ENCODE results near the gene KCNN2. TPM values are rescaled to one million over a fixed set of nuclear protein-coding genes. Genes with fewer than 3 reads are reported as not detected.

Gene KCNN2
- total RNA-seq, 2 donors from 2014 or later = 0.69 to 0.84 TPM

DNA sequence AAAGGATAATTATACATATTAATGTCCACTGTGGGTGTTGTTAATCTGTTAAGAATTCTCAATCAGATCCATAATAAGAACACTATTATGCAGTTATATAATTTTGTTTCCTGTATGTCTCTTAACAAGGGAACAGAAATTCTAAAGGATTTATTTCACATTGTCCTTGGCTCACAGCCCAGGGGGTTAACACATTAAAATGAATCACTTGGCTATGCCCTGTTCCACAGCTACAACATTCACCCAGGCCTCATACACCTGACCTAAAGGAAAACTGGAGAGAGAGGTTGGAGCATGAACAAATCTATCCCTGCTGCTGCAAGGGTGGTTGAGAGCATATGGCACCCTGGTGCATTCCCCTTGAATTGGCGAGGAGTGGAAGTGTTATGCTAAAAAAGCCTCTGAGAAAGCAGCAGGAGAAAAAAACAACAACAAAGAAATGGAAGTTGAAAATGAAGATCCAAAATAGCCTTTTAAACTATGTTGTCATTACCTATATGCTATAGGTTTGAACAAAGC is 116.0 kb downstream of the KCNN2 start:
- no peaks in the 10 kb centered on the region for H3K9me3 ChIP-seq
- no peak for DNase-seq
- TF ChIP-seq, protein P1, sequence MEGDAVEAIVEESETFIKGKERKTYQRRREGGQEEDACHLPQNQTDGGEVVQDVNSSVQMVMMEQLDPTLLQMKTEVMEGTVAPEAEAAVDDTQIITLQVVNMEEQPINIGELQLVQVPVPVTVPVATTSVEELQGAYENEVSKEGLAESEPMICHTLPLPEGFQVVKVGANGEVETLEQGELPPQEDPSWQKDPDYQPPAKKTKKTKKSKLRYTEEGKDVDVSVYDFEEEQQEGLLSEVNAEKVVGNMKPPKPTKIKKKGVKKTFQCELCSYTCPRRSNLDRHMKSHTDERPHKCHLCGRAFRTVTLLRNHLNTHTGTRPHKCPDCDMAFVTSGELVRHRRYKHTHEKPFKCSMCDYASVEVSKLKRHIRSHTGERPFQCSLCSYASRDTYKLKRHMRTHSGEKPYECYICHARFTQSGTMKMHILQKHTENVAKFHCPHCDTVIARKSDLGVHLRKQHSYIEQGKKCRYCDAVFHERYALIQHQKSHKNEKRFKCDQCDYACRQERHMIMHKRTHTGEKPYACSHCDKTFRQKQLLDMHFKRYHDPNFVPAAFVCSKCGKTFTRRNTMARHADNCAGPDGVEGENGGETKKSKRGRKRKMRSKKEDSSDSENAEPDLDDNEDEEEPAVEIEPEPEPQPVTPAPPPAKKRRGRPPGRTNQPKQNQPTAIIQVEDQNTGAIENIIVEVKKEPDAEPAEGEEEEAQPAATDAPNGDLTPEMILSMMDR (IDR thresholded peaks at IDR 0.05) = no peak
- H3K9ac ChIP-seq (ENCODE audit: low read depth in 2 of 2, low read length in 2 of 2) = no peak overlapping the region
- no peaks in the 10 kb centered on the region for H3K4me1 ChIP-seq
- intact Hi-C loops (cut with DNase I) = no loop called here
- H3K27ac ChIP-seq = no peak overlapping the region
- H3K36me3 ChIP-seq = no peaks in the 10 kb centered on the region
- no peaks in the 10 kb centered on the region for H3K27me3 ChIP-seq
- H3K4me3 ChIP-seq = no peak overlapping the region

DNA sequence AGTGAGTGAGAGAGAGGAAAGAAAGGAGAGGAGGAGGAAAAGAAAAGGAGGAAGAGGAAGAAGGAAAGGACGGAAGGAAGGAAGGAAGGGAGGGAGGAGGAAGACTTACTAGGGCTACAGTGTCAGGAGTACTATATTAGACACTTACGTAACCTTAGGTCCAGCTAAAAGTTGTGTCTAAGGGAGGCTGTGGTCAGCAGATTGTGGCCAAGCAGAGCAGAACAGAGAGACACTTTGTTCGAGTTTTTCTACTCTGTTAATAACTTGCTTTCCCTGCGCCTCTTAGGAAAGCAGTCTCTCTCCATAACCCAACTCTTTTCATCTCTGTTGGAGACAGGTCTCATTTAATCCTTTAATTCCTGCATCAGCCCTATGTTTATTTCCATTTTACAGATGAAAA is 138.9 kb downstream of the KCNN2 start:
- Histone ChIP-seq H3K27me3 (no peaks in the 10 kb centered on the region), H3K9me3 (no peaks in the 10 kb centered on the region), H3K9ac (ENCODE audit: low read depth in 2 of 2, low read length in 2 of 2) (no peak overlapping the region), H3K4me1 (no peaks in the 10 kb centered on the region), H3K36me3 (no peaks in the 10 kb centered on the region), H3K4me3 (no peak overlapping the region), H3K27ac (no peak overlapping the region)
- no peak for DNase-seq
- TF ChIP-seq, protein P1 (IDR thresholded peaks at IDR 0.05) = no peak
- intact Hi-C loops (cut with DNase I) = no loop called here

DNA sequence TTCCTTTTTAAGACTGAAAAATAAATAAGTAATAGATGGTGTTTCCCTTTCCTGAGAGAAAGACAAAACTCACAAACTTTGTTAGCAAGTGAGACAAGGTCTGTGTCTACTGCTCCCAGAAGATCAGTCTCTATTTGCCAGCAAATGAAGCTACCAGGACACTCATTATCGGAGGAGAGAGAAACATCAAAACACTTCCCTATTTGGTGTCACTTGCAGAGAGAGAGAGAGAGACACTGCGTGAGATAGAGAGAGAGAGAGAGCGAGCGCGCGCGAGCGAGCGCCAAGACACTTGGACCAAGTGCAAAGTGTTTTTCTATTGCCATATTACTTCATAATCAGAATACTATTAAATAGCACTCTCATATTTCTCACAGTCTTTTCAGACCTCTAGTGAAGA is 142.7 kb downstream of the KCNN2 start:
- no peaks in the 10 kb centered on the region for H3K4me1 ChIP-seq
- no peaks in the 10 kb centered on the region for H3K9me3 ChIP-seq
- no peaks in the 10 kb centered on the region for H3K36me3 ChIP-seq

DNA sequence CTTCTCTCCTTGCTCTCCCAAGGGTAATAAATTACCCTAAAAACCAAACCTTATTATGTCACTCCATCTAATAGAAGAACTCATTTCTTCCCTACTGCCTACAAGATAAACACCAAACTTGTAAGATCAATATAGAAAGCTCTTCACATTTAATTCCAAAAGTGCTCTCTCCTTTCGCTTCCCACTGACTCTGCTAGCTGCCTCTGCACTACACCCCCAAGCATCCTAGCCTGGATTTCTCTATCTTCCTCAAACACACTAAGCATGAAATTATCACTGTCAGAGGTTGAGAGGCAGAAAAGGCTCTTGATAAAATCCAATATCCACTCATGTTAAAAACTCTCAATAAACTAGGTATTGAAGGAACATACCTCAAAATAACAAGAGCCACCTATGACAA is 162.4 kb downstream of the KCNN2 start:
- TF ChIP-seq, protein P1 (IDR thresholded peaks at IDR 0.05) = no peak
- no peaks in the 10 kb centered on the region for H3K27me3 ChIP-seq

More for the DNA sequence above, 142.7 kb downstream of the KCNN2 start:
- TF ChIP-seq, protein P1 (IDR thresholded peaks at IDR 0.05) = no peak
- Histone ChIP-seq H3K4me3 (no peak overlapping the region), H3K9ac (ENCODE audit: low read depth in 2 of 2, low read length in 2 of 2) (no peak overlapping the region), H3K27ac (no peak overlapping the region), H3K27me3 (no peaks in the 10 kb centered on the region)
- intact Hi-C loops (cut with DNase I) = no loop called here
- DNase-seq = no peak

DNA sequence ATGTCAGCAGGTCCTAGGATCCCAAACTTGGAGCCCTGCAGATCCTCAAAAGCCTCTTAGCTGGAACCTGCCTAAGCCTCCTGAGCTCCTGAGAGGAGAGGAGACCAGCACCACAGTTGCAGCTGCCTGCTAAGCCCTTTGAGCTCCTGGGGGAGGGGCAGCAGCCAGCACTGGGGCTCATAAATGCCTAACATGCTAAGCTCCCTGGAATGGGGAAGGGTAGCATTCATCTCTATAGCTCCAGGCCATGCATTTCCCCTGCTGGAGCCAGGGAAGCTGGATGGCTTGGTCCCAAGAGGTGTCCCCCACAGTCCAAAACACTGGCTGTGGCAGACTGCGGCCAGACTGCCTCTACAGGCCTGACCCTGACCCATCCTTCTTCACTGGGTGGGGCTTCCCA is 182.7 kb downstream of the KCNN2 start:
- H3K4me3 ChIP-seq = no peak overlapping the region
- TF ChIP-seq, protein P1 (IDR thresholded peaks at IDR 0.05) = no peak
- H3K27me3 ChIP-seq = no peaks in the 10 kb centered on the region
- intact Hi-C loops (cut with DNase I) = no loop called here
- H3K4me1 ChIP-seq = no peaks in the 10 kb centered on the region
- H3K9me3 ChIP-seq = no peaks in the 10 kb centered on the region
- DNase-seq = no peak
- H3K36me3 ChIP-seq = no peaks in the 10 kb centered on the region
- no peak overlapping the region for H3K27ac ChIP-seq
- H3K9ac ChIP-seq (ENCODE audit: low read depth in 2 of 2, low read length in 2 of 2) = no peak overlapping the region

More for the DNA sequence above, 162.4 kb downstream of the KCNN2 start:
- intact Hi-C loops (cut with DNase I) = no loop called here
- Histone ChIP-seq H3K27ac (no peak overlapping the region), H3K4me3 (no peak overlapping the region), H3K9me3 (no peaks in the 10 kb centered on the region), H3K4me1 (no peaks in the 10 kb centered on the region), H3K36me3 (no peaks in the 10 kb centered on the region), H3K9ac (ENCODE audit: low read depth in 2 of 2, low read length in 2 of 2) (no peak overlapping the region)
- DNase-seq = no peak
